GM10248 (cell line): ENCODE measurements around the gene CLMN.

Source experiments
- CTCF ChIA-PET: fragments of 300-600 bp; sonication (Branson Sonifier 250); formaldehyde crosslinking; extraction: SDS; loops from one replicate; lab custom pipeline; 2021; ENCODE audit warnings: antibody characterized with exemption; lab: Yijun Ruan, JAX
- POLR2A ChIA-PET: fragments of 350-650 bp; sonication (Branson Sonifier 250); formaldehyde crosslinking; extraction: SDS; loops from one replicate; lab custom pipeline; 2020; ENCODE audit warnings: antibody characterized with exemption; lab: Yijun Ruan, JAX
- DNase-seq: peaks from one replicate; pipeline ENCODE4 v3.0.0; 2012; ENCODE audit errors: extremely low spot score
- CTCF ChIP-seq: IDR thresholded peaks from 2 replicates; pipeline ENCODE4 v1.5.1; 2012; ENCODE audit warnings: mild to moderate bottlenecking, low read depth; ENCODE audit errors: extremely low read depth, missing control alignments, control extremely low read depth

The CLMN gene

GRCh38 chr14:95310635-95311380 is 8.9 kb downstream of the CLMN start:
- no peak for DNase-seq
- POLR2A ChIA-PET = no interaction called here
- TF ChIP-seq CTCF = no peak
- CTCF ChIA-PET = no interaction called here

GRCh38 chr14:95309261-95310051 is 10.3 kb downstream of the CLMN start:
- no peak for TF ChIP-seq CTCF
- CTCF ChIA-PET = no interaction called here
- POLR2A ChIA-PET = no interaction called here
- DNase-seq = no peak

- CTCF ChIA-PET = no interaction called here
These were observed 11.6 kb downstream of the CLMN start for GRCh38 chr14:95308073-95308472.

GRCh38 chr14:95307402-95308041 is 12.2 kb downstream of the CLMN start:
- CTCF ChIA-PET = no interaction called here
- TF ChIP-seq CTCF = no peak
- no peak for DNase-seq
- POLR2A ChIA-PET = no interaction called here

More at GRCh38 chr14:95308073-95308472, 11.6 kb downstream of the CLMN start:
- DNase-seq = no peak
- POLR2A ChIA-PET = no interaction called here
- no peak for TF ChIP-seq CTCF

- ChIA-PET POLR2A (no interaction called here), CTCF (interaction anchor here (0.7 to 1.2 kb wide), 2 partner anchors 11 to 14 kb away, joined by 3 to 5 read pairs; no protein-coding TSS in a partner anchor)
- no peak for TF ChIP-seq CTCF
- DNase-seq = no peak
These were observed 13.8 kb downstream of the CLMN start for GRCh38 chr14:95305940-95306339.

- ChIA-PET POLR2A (no interaction called here), CTCF (interaction anchor here (0.9 kb wide), 1 partner anchor 11 kb away, joined by 4 read pairs; no protein-coding TSS in a partner anchor)
- DNase-seq = no peak
- no peak for TF ChIP-seq CTCF
These were observed 14.6 kb downstream of the CLMN start for GRCh38 chr14:95305145-95305544.
